HG02610 (cell line): ENCODE results near the gene CCDC8.
"Not testable (repeated sequence)": the region's sequence is repeated elsewhere in the genome, so short reads cannot be mapped to it uniquely, and the experiment has no call there.

Source experiments
- ATAC-seq: cut with Tn5 transposase; IDR thresholded peaks from one replicate; pipeline ENCODE4 v1.9.1; 2021; ENCODE audit warnings: mild to moderate bottlenecking, moderate library complexity; ENCODE audit not compliant: unreplicated experiment

The CCDC8 gene

GRCh38 chr19:46413262-46414031 is at the start of gene CCDC8:
Gene CCDC8, minus strand, starts transcription at chr19:46413564. Its CDS starts 754 bp downstream, at chr19:46412810.
- ATAC-seq, result no peak

- ATAC-seq, result no peak
Measured at GRCh38 chr19:46461537-46461936, 48.2 kb upstream of the CCDC8 start.

GRCh38 chr19:46460981-46461380 is 47.6 kb upstream of the CCDC8 start:
- ATAC-seq, result no peak

GRCh38 chr19:46460055-46460454 is 46.7 kb upstream of the CCDC8 start:
- no peak for ATAC-seq

- ATAC-seq, result no peak
Measured at GRCh38 chr19:46456930-46457329, 43.6 kb upstream of the CCDC8 start.

GRCh38 chr19:46454244-46454643 is 40.9 kb upstream of the CCDC8 start:
- no peak for ATAC-seq

GRCh38 chr19:46453661-46454060 is 40.3 kb upstream of the CCDC8 start:
- ATAC-seq, result no peak

GRCh38 chr19:46452186-46452585 is 38.8 kb upstream of the CCDC8 start:
- no peak for ATAC-seq

GRCh38 chr19:46451352-46451751 is 38.0 kb upstream of the CCDC8 start:
- ATAC-seq, result no peak

GRCh38 chr19:46450737-46451136 is 37.4 kb upstream of the CCDC8 start:
- ATAC-seq, result no peak

GRCh38 chr19:46449228-46449627 is 35.9 kb upstream of the CCDC8 start:
- ATAC-seq, result no peak

GRCh38 chr19:46448601-46449000 is 35.2 kb upstream of the CCDC8 start:
- ATAC-seq, result no peak

GRCh38 chr19:46447824-46448223 is 34.5 kb upstream of the CCDC8 start:
- no peak for ATAC-seq

GRCh38 chr19:46447006-46447405 is 33.6 kb upstream of the CCDC8 start:
- no peak for ATAC-seq

GRCh38 chr19:46446021-46446420 is 32.7 kb upstream of the CCDC8 start:
- ATAC-seq, result no peak

GRCh38 chr19:46442808-46443450 is 29.6 kb upstream of the CCDC8 start:
- ATAC-seq, result no peak

- ATAC-seq, result no peak
Measured at GRCh38 chr19:46441866-46442265, 28.5 kb upstream of the CCDC8 start.

GRCh38 chr19:46435689-46436088 is 22.3 kb upstream of the CCDC8 start:
- ATAC-seq, result not testable (repeated sequence)

- ATAC-seq, result no peak
Measured at GRCh38 chr19:46435009-46435408, 21.6 kb upstream of the CCDC8 start.

- not testable (repeated sequence) for ATAC-seq
Measured at GRCh38 chr19:46433470-46433869, 20.1 kb upstream of the CCDC8 start.

GRCh38 chr19:46431824-46432223 is 18.5 kb upstream of the CCDC8 start:
- no peak for ATAC-seq

- ATAC-seq, result no peak
Measured at GRCh38 chr19:46429999-46430398, 16.6 kb upstream of the CCDC8 start.
